ENCODE results near the gene CARF. TPM values are rescaled to one million over a fixed set of nuclear protein-coding genes. Genes with fewer than 3 reads are reported as not detected.

The CARF gene
- total and polyA plus RNA-seq, 2 of the 13 experiments (the other 11 are each of a cell fraction or from before 2014, with no cell fraction given): 3.0 to 5.4 TPM

GRCh38 chr2:203022751-203023150 lies 110.7 kb downstream of the CARF start:
- H3K4me3 ChIP-seq (replicated peaks in 1 of 3; ENCODE audit: insufficient read depth in 1 of 3, low read depth in 2 of 3, low read length in 3 of 3): no peak overlapping the region
- H3K36me3 ChIP-seq (replicated peaks in 1 of 2; ENCODE audit: control insufficient read depth in 1 of 2, insufficient read depth in 2 of 2, low read length in 2 of 2): no peaks in the 10 kb centered on the region; a peak in 2 of 5 replicates
- no peak overlapping the region for H3K4me2 ChIP-seq (ENCODE audit: low read depth, low read length)
- intact Hi-C loops (cut with micrococcal nuclease; ENCODE audit: unreplicated experiment) (no loop called here), in situ Hi-C loops (cut with HindIII; ENCODE audit: extremely low pct_ligation_motif_present, low pct_unique_long_range_greater_than_20kb) (no loop called here)
- H3K79me2 ChIP-seq (ENCODE audit: insufficient read depth, low read length): peaks cover 23% of the 10 kb centered on the region
- WGBS (ENCODE audit: low lambda C conversion rate): 98% methylated on average over 1 of the region's 1 CpG
- no peak for FAIRE-seq
- no peak overlapping the region for H2AFZ ChIP-seq (ENCODE audit: low read length)
- no TSS peak for BruUV-seq (replicated peaks)
- H3K27ac ChIP-seq (ENCODE audit: extremely low read length, insufficient read depth, low read length): no peak overlapping the region
- H3K9me3 ChIP-seq (ENCODE audit: low read length): no peaks in the 10 kb centered on the region
- DNase-seq (ENCODE audit: low spot score): no peak
- CTCF ChIA-PET (ENCODE audit: low intra/inter-chr PET ratio, low total read pairs): no interaction called here
- ATAC-seq: no peak
- H3K4me1 ChIP-seq (ENCODE audit: insufficient read depth, low read length): peaks cover 20% of the 10 kb centered on the region
- no peak for TF ChIP-seq NFE2 (CRISPR knock-in tag; IDR thresholded peaks at IDR 0.05)
- TF ChIP-seq GABPA (IDR thresholded peaks at IDR 0.05; ENCODE audit: low read depth, low read length): no peak
- TF ChIP-seq GABPA (CRISPR knock-in tag; IDR thresholded peaks at IDR 0.05; ENCODE audit: low read depth): no peak
- TF ChIP-seq ZNF639 (CRISPR knock-in tag; conservative IDR thresholded peaks at IDR 0.05): no peak
- no peak for TF ChIP-seq SMYD3 (CRISPR knock-in tag; IDR thresholded peaks at IDR 0.05)
- TF ChIP-seq ZNF850 (CRISPR knock-in tag; conservative IDR thresholded peaks at IDR 0.05): no peak
- no peak for TF ChIP-seq DBP (CRISPR knock-in tag; IDR thresholded peaks at IDR 0.05; ENCODE audit: not compliant biosample characterization)
- no peak for TF ChIP-seq ZNF644 (CRISPR knock-in tag; IDR thresholded peaks at IDR 0.05; ENCODE audit: low read depth)
- TF ChIP-seq ZNF567 (CRISPR knock-in tag; IDR thresholded peaks at IDR 0.05; ENCODE audit: borderline replicate concordance): no peak
- no peak for TF ChIP-seq ZNF709 (CRISPR knock-in tag; IDR thresholded peaks at IDR 0.05)
- TF ChIP-seq ZBED4 (CRISPR knock-in tag; IDR thresholded peaks at IDR 0.05; ENCODE audit: borderline replicate concordance): no peak
- TF ChIP-seq NFYC (CRISPR knock-in tag; IDR thresholded peaks at IDR 0.05): no peak
- no peak for TF ChIP-seq TAF1 (CRISPR knock-in tag; IDR thresholded peaks at IDR 0.05)
- no peak for TF ChIP-seq ZFX (CRISPR knock-in tag; IDR thresholded peaks at IDR 0.05; ENCODE audit: low read depth)
- no peak for TF ChIP-seq ARNT2 (CRISPR knock-in tag; IDR thresholded peaks at IDR 0.05; ENCODE audit: low read depth)
- TF ChIP-seq ETS1 (CRISPR knock-in tag; IDR thresholded peaks at IDR 0.05): no peak
- no peak for TF ChIP-seq KLF13 (CRISPR knock-in tag; IDR thresholded peaks at IDR 0.05)
- no peak for TF ChIP-seq MXD4 (CRISPR knock-in tag; IDR thresholded peaks at IDR 0.05)
- no peaks in the 10 kb centered on the region for H3K27me3 ChIP-seq (ENCODE audit: control insufficient read depth in 1 of 2, insufficient read depth in 2 of 2, low read length in 2 of 2)
- no peaks in the 10 kb centered on the region for H4K20me1 ChIP-seq (ENCODE audit: insufficient read depth, low read length)
- POLR2A ChIA-PET: no interaction called here
- no peak overlapping the region for H3K9ac ChIP-seq (ENCODE audit: insufficient read depth, low read depth, low read length)

Measured in HepG2 (cell line).